ENCODE results near the gene PLD6.

- TF ChIP-seq CTCF (IDR thresholded peaks at IDR 0.05), result no peak
- no peak for TF ChIP-seq POLR2A (IDR thresholded peaks at IDR 0.05)
- no peak for TF ChIP-seq EP300 (IDR thresholded peaks at IDR 0.05)
These were observed 29.4 kb upstream of the PLD6 start for GRCh38 chr17:17235212-17236174.

All from tibial nerve (tissue), 4 donors.